ENCODE data around the gene P2RY2. TPM values are rescaled to one million over a fixed set of nuclear protein-coding genes. Genes with fewer than 3 reads are reported as not detected.

P2RY2 gene
- total and polyA plus RNA-seq, 2 of the 8 experiments (the other 6 are each of a cell fraction or from before 2014, with no cell fraction given), result 1.0 to 1.5 TPM

DNA sequence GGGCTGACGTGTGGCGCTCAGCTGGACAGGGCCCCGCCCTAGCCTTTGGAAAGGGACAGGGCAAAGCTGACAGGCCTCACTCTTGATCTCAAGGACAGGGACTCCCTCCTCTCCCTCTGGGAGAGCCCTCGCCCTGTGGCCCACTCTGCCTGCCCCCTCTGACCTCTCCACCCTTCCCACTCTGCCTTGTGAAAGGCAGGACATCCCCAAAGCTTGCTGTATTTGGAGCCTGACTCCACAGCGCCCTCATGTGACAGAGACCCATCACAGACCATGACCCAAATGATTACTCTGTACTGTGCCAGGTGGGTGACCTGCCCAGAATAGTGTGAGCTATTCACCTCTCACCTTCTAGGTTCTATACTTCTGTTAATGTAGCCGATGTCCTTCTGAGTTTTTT lies 18.8 kb downstream of the P2RY2 start:
- no peaks in the 10 kb centered on the region for H3K79me2 ChIP-seq (ENCODE audit: control insufficient read depth in 1 of 2, insufficient read depth in 2 of 2, low read length in 2 of 2)
- H3K27ac ChIP-seq (ENCODE audit: low read depth, low read length), result no peak overlapping the region
- H4K5ac ChIP-seq (ENCODE audit: insufficient read length, low read depth, low read length), result no peak overlapping the region
- H4K20me1 ChIP-seq (replicated peaks in 1 of 2; ENCODE audit: control insufficient read depth in 1 of 2, insufficient read depth in 2 of 2, low read length in 2 of 2), result no peaks in the 10 kb centered on the region
- peaks cover 0 to 4% (median 3%) of the 10 kb centered on the region in 4 experiments; a peak in 3 of 7 replicates for H3K4me1 ChIP-seq (replicated peaks in 1 of 4; ENCODE audit: control insufficient read depth in 3 of 4, insufficient read depth in 4 of 4, low read length in 3 of 4)
- H4K8ac ChIP-seq (ENCODE audit: extremely low read depth, insufficient read depth, low read length), result no peak overlapping the region
- FAIRE-seq, result peak; percentile 91
- no peak overlapping the region for H3K4ac ChIP-seq (replicated peaks; ENCODE audit: insufficient read length, low read depth, low read length)
- H3K14ac ChIP-seq (ENCODE audit: insufficient read length), result no peak overlapping the region
- no peak overlapping the region for H2BK15ac ChIP-seq (ENCODE audit: low read length)
- no peak overlapping the region for H4K91ac ChIP-seq (replicated peaks; ENCODE audit: insufficient read length, low read length)
- H3K23ac ChIP-seq (ENCODE audit: insufficient read length), result no peak overlapping the region
- ChIA-PET POLR2A (ENCODE audit: partially characterized antibody) (interaction anchor here (0.6 to 1.2 kb wide), 3 partner anchors 19 to 566 kb away, joined by 3 read pairs; no protein-coding TSS in a partner anchor), CTCF (ENCODE audit: partially characterized antibody) (interaction anchor here (0.5 to 21.6 kb wide), 46 partner anchors 7 to 521 kb away, joined by 3 to 451 read pairs (median 5); partner anchors contain the start of gene P2RY6)
- WGBS, 2 experiments (ENCODE audit: extremely low coverage in 1 of 2, insufficient coverage in 1 of 2, insufficient read length in 1 of 2, insufficient replicate concordance in 2 of 2, low coverage in 1 of 2, low lambda C conversion rate in 2 of 2, missing lambda C conversion rate in 1 of 2), result 64% methylated on average over 6 of the region's 6 CpGs; no CpG with 5 or more reads in 1 of the 2 experiments
- 0 out of 2 replicates have a peak, but pooled peaks cover 2% of the 10 kb centered on the region for H3K23me2 ChIP-seq (ENCODE audit: low read depth, low read length)
- H3K56ac ChIP-seq (replicated peaks; ENCODE audit: insufficient read length, low read depth, low read length), result no peak overlapping the region
- 0 out of 2 replicates have a peak overlapping the region, but pooled peaks have one; percentile 52 for H3K18ac ChIP-seq (ENCODE audit: extremely low read depth, low read length)
- no peaks in the 10 kb centered on the region for H3K9me3 ChIP-seq (ENCODE audit: insufficient read depth in 2 of 2, low read depth in 1 of 2, low read length in 1 of 2)
- no peak overlapping the region for H3K9ac ChIP-seq (replicated peaks in 1 of 4; ENCODE audit: extremely low read depth in 1 of 4, low read depth in 3 of 4, low read length in 3 of 4)
- H3K79me1 ChIP-seq (ENCODE audit: low read depth, low read length), result no peaks in the 10 kb centered on the region
- H3K4me3 ChIP-seq (ENCODE audit: extremely low read depth in 1 of 4, insufficient read depth in 2 of 4, low read depth in 3 of 4, low read length in 4 of 4), result no peak overlapping the region
- H3K27me3 ChIP-seq (replicated peaks in 1 of 4; ENCODE audit: control insufficient read depth in 3 of 4, extremely low read depth in 1 of 4, insufficient read depth in 3 of 4, low read length in 3 of 4), result no peaks in the 10 kb centered on the region
- no peak overlapping the region for H2AK5ac ChIP-seq (ENCODE audit: low read depth, low read length)
- no peak overlapping the region for H2BK120ac ChIP-seq (replicated peaks; ENCODE audit: low read depth, low read length)
- H3K36me3 ChIP-seq (ENCODE audit: control insufficient read depth in 2 of 4, insufficient read depth in 4 of 4, low read length in 3 of 4), result no peaks in the 10 kb centered on the region
- H3K4me2 ChIP-seq (ENCODE audit: insufficient read depth in 1 of 2, low read depth in 2 of 2, low read length in 2 of 2), result no peak overlapping the region
- H2BK12ac ChIP-seq (ENCODE audit: low read depth, low read length), result peak overlapping the region; percentile 55; the same call in 1 of the 2 replicates
- DNase-seq (ENCODE audit: low read depth in 1 of 2, low spot score in 2 of 2), result peak in 1 of 2 experiments; percentile 87
- no peak overlapping the region for H2AFZ ChIP-seq (ENCODE audit: low read length)
- no peak overlapping the region for H2BK20ac ChIP-seq (ENCODE audit: low read length)
- H2BK5ac ChIP-seq (ENCODE audit: low read depth, low read length), result no peak overlapping the region
- TF ChIP-seq JUND (IDR thresholded peaks at IDR 0.05; ENCODE audit: low read length) (no peak), TCF12 (IDR thresholded peaks at IDR 0.05; ENCODE audit: low read depth, low read length) (peak; percentile 65; the same call in 1 of the 2 replicates), SUZ12 (IDR thresholded peaks at IDR 0.05; ENCODE audit: low read length) (no peak), BCL11A (IDR thresholded peaks at IDR 0.05; ENCODE audit: low read depth in 2 of 2, low read length in 2 of 2) (no peak), RAD21 (IDR thresholded peaks at IDR 0.05 in 1 of 2, conservative IDR thresholded peaks at IDR 0.05 in 1 of 2; ENCODE audit: low read depth in 2 of 2, low read length in 2 of 2) (peak; percentile 89 to 91), KDM5A (IDR thresholded peaks at IDR 0.05; ENCODE audit: low read length) (no peak), CHD1 (IDR thresholded peaks at IDR 0.05; ENCODE audit: low read depth, low read length) (no peak), RFX5 (IDR thresholded peaks at IDR 0.05; ENCODE audit: borderline replicate concordance, low read depth, low read length) (no peak), RNF2 (IDR thresholded peaks at IDR 0.05; ENCODE audit: borderline replicate concordance, low read depth, low read length, missing control alignments, poor library complexity, severe bottlenecking) (no peak), CREB1 (IDR thresholded peaks at IDR 0.05) (no peak), POLR2A (IDR thresholded peaks at IDR 0.05; ENCODE audit: control extremely low read depth in 1 of 2, low read depth in 2 of 2, low read length in 2 of 2) (no peak), JUN (IDR thresholded peaks at IDR 0.05; ENCODE audit: low read depth, low read length) (no peak), SP1 (IDR thresholded peaks at IDR 0.05; ENCODE audit: low read depth, low read length) (no peak), TBP (IDR thresholded peaks at IDR 0.05; ENCODE audit: low read depth, low read length) (no peak), BRCA1 (IDR thresholded peaks at IDR 0.05; ENCODE audit: low read depth, low read length) (no peak)
